Ovary (tissue), 9 donors: Measurements from ENCODE around the gene BACH1. TPM values are rescaled to one million over a fixed set of nuclear protein-coding genes. Genes with fewer than 3 reads are reported as not detected.

ENCODE experiments used
- DNase-seq, 5 donors: peaks; one replicate each; pipeline ENCODE4 v3.0.0-alpha.2; 2019 to 2020
- H3K27ac ChIP-seq, 2 donors: fragments of 200-600 bp; one replicate each; pipeline versions ENCODE4 v1.5.1 to v1.8.0; 2019 to 2022
- H3K27me3 ChIP-seq: fragments of 200-600 bp; one replicate; pipeline ENCODE4 v1.8.0; 2022
- H3K36me3 ChIP-seq: fragments of 200-600 bp; sonication (generic); one replicate; pipeline ENCODE4 v1.5.1; 2019
- H3K4me1 ChIP-seq: one replicate; pipeline ENCODE4 v1.8.1; 2013; ENCODE audit warnings: mild to moderate bottlenecking, moderate library complexity; ENCODE audit not compliant: insufficient read depth
- H3K4me3 ChIP-seq: fragments of 200-600 bp; sonication (generic); one replicate; pipeline ENCODE4 v1.5.1; 2017
- H3K9me3 ChIP-seq, 2 donors: fragments of 200-600 bp in 1 of 2; sonication (generic) in 1 of 2; one replicate each; pipeline versions ENCODE4 v1.5.1 to v1.8.1; 2013 to 2019; ENCODE audit warnings: mild to moderate bottlenecking in 1 of 2, moderate library complexity in 1 of 2
- EP300 ChIP-seq: sonication (generic); formaldehyde crosslinking; IDR thresholded peaks from one replicate; pipeline ENCODE4 v1.6.1; 2017; ENCODE audit warnings: antibody characterized with exemption
- POLR2A ChIP-seq: fragments of 450-650 bp; IDR thresholded peaks from one replicate; pipeline ENCODE4 v1.6.1; 2017; ENCODE audit warnings: antibody characterized with exemption, mild to moderate bottlenecking, moderate library complexity
- WGBS, 3 donors: extraction: QIAGEN DNeasy Blood & Tissue Kit in 1 of 3; methylation state at CpG; one replicate each; pipeline versions ENCODE4 v1.1.5 to v1.1.7; 2013 to 2017; 5-methylcytosine and 5-hydroxymethylcytosine counted together
- intact Hi-C, 4 donors: fragments of 100-400 bp; cut with DNase I; formaldehyde crosslinking; loops; one replicate each; pipeline versions ENCODE4 v1.11.0 to v1.15.1; 2022 to 2023
- polyA plus RNA-seq, 2 donors: library from polyadenylated mRNA; stranded (reverse); fragments of 200-250 nt in 1 of 2; fragments of 350-450 nt in 1 of 2; fragmentation: Illumina TruSeq in 1 of 2; extraction: RNeasy Lipid Tissue Mini Kit (QIAGEN cat#74804) in 1 of 2; gene quantifications; one replicate each; pipeline ENCODE4 v1.2.3, GENCODE V29; 2013 to 2014
- total RNA-seq, 7 donors: library from RNA; depleted of rRNA in 2 of 7; stranded (reverse); fragments of >200 nt in 2 of 7; fragmentation: NEBNext Ultra II Directional in 3 of 7; extraction: Animal tissue kit (Norgen Biotek cat#: 25700) in 3 of 7; gene quantifications; one replicate each; pipeline versions ENCODE4 v1.1.0 to v1.2.4, GENCODE V29; 2016 to 2023
- TF ChIP-seq, protein P1 (sequence below), 3 donors: fragments of 450-650 bp in 2 of 3; fragments of 200-600 bp in 1 of 3; IDR thresholded peaks; one replicate each; pipeline versions ENCODE4 v1.5.1 to v1.8.0; 2016 to 2022; ENCODE audit warnings: antibody characterized with exemption in 3 of 3, mild to moderate bottlenecking in 1 of 3
- donor health status: DM: no; HTN: no; CAD: no; lungs with moderate emphysema.
- donor health status: DM: no; HTN: no; CAD: no.
- donor health status: Bipolar disorder and iron deficiency.
- donor health status: DM: yes; HTN: yes; CAD: no.
- donor health status: DM: no; HTN: no; CAD: no.
- donor health status: DM: yes; HTN: yes; CAD: no.

The BACH1 gene
- total and polyA plus RNA-seq, 9 donors = 11.4 to 77.0 (median 52.3) TPM

DNA sequence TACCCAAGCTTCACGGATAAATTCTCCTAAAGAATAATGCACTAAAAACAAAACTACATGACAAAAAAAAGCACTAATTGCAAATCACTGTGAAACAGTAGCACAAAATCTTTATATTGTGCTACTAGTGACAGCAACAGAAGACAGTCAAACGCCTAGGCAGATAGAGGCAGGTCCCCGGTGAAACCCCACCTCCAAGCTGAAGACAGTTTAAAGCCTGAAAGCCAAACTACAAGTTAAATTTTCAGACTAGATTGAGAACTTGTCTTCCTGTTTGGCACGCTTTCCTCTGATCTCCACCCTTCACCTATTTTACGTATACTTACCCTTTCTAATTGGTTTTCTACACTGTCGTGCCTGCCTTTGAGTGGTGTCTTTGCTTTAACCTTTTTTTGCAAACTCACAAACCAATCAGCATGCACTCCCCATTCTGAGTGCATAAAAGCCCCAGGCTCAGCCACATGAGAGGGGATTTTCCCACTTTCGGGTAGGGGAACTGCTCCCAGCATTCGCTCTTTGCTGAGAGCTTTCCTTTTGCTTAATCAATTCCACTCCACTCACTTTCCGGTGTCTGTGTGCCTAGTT is 3.6 kb upstream of the BACH1 start:
- intact Hi-C loops = loop anchor here in 1 of 4 donors (10.0 kb wide), 1 partner anchor 50 kb away; no protein-coding TSS in a partner anchor
- no peak overlapping the region for H3K4me3 ChIP-seq
- no peaks in the 10 kb centered on the region for H3K9me3 ChIP-seq
- H3K4me1 ChIP-seq = peaks cover 2% of the 10 kb centered on the region
- H3K27ac ChIP-seq = no peak overlapping the region
- H3K27me3 ChIP-seq = no peaks in the 10 kb centered on the region
- no peak for TF ChIP-seq EP300
- WGBS, 3 donors = 91 to 93% (median 92%) methylated on average over 9 of the region's 9 CpGs
- no peak for DNase-seq
- H3K36me3 ChIP-seq = no peaks in the 10 kb centered on the region

GRCh38 chr21:29296446-29296845 is 2.3 kb upstream of the BACH1 start:
- intact Hi-C loops = loop anchor here in 1 of 4 donors (10.0 kb wide), 1 partner anchor 48 kb away; no protein-coding TSS in a partner anchor
- Histone ChIP-seq H3K4me1 (peaks cover 6% of the 10 kb centered on the region), H3K36me3 (no peaks in the 10 kb centered on the region), H3K9me3 (no peaks in the 10 kb centered on the region), H3K4me3 (no peak overlapping the region), H3K27me3 (no peaks in the 10 kb centered on the region), H3K27ac (no peak overlapping the region)
- no peak for DNase-seq
- TF ChIP-seq POLR2A = no peak
- TF ChIP-seq, protein P1, sequence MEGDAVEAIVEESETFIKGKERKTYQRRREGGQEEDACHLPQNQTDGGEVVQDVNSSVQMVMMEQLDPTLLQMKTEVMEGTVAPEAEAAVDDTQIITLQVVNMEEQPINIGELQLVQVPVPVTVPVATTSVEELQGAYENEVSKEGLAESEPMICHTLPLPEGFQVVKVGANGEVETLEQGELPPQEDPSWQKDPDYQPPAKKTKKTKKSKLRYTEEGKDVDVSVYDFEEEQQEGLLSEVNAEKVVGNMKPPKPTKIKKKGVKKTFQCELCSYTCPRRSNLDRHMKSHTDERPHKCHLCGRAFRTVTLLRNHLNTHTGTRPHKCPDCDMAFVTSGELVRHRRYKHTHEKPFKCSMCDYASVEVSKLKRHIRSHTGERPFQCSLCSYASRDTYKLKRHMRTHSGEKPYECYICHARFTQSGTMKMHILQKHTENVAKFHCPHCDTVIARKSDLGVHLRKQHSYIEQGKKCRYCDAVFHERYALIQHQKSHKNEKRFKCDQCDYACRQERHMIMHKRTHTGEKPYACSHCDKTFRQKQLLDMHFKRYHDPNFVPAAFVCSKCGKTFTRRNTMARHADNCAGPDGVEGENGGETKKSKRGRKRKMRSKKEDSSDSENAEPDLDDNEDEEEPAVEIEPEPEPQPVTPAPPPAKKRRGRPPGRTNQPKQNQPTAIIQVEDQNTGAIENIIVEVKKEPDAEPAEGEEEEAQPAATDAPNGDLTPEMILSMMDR (IDR thresholded peaks at IDR 0.05) = no peak
- WGBS, 3 donors = 94 to 96% (median 95%) methylated on average over 3 of the region's 3 CpGs

- TF ChIP-seq, protein P1 (IDR thresholded peaks at IDR 0.05) = no peak
- no peak for TF ChIP-seq EP300
- no peak for TF ChIP-seq POLR2A
- Histone ChIP-seq H3K27ac (peak overlapping the region in 1 of 2 donors; percentile 82), H3K9me3 (no peaks in the 10 kb centered on the region), H3K36me3 (no peaks in the 10 kb centered on the region), H3K4me3 (peak overlapping the region; percentile 89), H3K4me1 (peaks cover 10% of the 10 kb centered on the region), H3K27me3 (no peaks in the 10 kb centered on the region)
- intact Hi-C loops = loop anchor here in 1 of 4 donors (10.0 kb wide), 1 partner anchor 47 kb away; no protein-coding TSS in a partner anchor
- WGBS, 3 donors = 80 to 87% (median 80%) methylated on average over 27 of the region's 27 CpGs
- DNase-seq = peak in 2 of 5 donors; percentile 10 to 19
Measured at GRCh38 chr21:29297483-29298347, 1.0 kb upstream of the BACH1 start.

DNA sequence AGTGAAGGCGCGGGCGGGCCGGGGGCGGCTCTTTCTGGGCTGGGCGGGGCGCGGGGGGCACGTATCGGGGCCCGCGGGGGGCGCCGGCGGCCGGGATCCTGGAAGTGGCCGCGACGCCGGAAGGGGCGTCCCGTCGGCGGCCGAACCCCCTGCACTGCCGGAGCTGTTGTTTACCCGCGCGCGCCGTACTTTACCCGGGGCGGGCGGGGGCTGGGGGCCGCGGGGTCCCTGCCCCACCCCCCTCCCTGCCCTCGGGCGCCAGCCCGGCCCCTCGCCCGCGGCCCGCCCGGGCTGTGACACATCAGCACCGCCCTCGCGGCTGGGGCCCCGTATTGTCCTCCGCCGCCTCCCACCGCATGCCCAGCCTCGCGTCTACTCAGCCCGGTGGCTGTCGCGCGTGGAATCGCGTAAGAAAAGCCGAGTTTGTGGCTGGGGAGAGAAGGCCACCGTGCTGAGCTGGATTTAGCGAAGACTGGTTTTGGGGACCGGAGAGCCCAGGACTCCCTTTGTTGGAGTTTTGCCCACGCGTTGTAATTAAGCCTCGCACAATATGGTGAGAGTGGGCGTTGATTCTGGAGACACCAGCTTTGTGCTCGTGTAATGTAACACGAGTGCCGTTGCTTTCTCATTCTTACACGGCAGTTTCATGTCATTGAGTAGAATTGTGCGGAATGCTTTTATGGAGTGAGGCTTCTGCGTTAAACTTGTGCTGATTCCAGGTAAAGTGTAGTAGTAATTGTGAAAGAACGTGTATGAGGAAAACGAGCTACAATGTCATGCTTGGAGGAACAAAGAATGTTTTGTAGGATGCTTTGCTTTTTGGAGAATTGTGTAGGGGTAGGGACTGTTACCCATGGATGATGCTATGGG is 559 bp downstream of the BACH1 start:
- Histone ChIP-seq H3K36me3 (no peaks in the 10 kb centered on the region), H3K9me3 (no peaks in the 10 kb centered on the region), H3K27ac (peak overlapping the region; percentile 80 to 82), H3K4me1 (peaks cover 11% of the 10 kb centered on the region), H3K4me3 (peak overlapping the region; percentile 89), H3K27me3 (no peaks in the 10 kb centered on the region)
- WGBS, 3 donors = 0 to 1% (median 0%) methylated on average over 31 to 75 of the region's 75 CpGs
- DNase-seq = peak; percentile 50 to 68 (median 64)
- TF ChIP-seq, protein P1 (IDR thresholded peaks at IDR 0.05) = no peak
- TF ChIP-seq EP300 = no peak
- TF ChIP-seq POLR2A = no peak
- intact Hi-C loops = loop anchor here in 1 of 4 donors (10.0 kb wide), 1 partner anchor 46 kb away; no protein-coding TSS in a partner anchor
